ENCODE measurements around the gene NECAB3. TPM values are rescaled to one million over a fixed set of nuclear protein-coding genes. Genes with fewer than 3 reads are reported as not detected.
A peak's percentile ranks its signal among the peaks of the same experiment; 100 is the strongest.

The NECAB3 gene
- total RNA-seq, 1 experiment from 2014 or later: 105 TPM

- BruUV-seq (replicated peaks): no TSS peak
- peak overlapping the region; percentile 78 for H3K27ac Mint-ChIP-seq (ENCODE audit: unreplicated experiment)
- peak overlapping the region; percentile 80 for H3K4me3 ChIP-seq (ENCODE audit: low read depth, low read length)
- H3K27me3 ChIP-seq (replicated peaks; ENCODE audit: control insufficient read depth, insufficient read depth, low read length): no peaks in the 10 kb centered on the region
- peaks cover 46% of the 10 kb centered on the region for H3K4me1 ChIP-seq
- H3K4me3 Mint-ChIP-seq (ENCODE audit: unreplicated experiment): peak overlapping the region; percentile 68
- H3K9me3 Mint-ChIP-seq (ENCODE audit: unreplicated experiment): no peaks in the 10 kb centered on the region
- peaks cover 59% of the 10 kb centered on the region for H3K4me1 Mint-ChIP-seq (ENCODE audit: low read depth, unreplicated experiment)
- H3K9me3 ChIP-seq: no peaks in the 10 kb centered on the region
- TF ChIP-seq CTCF (IDR thresholded peaks at IDR 0.05; ENCODE audit: insufficient read depth in 1 of 2, low read depth in 1 of 2, low read length in 1 of 2, severe bottlenecking in 1 of 2, unreplicated experiment in 1 of 2): peak in 1 of 2 experiments; percentile 31
- peaks cover 40% of the 10 kb centered on the region for H3K36me3 Mint-ChIP-seq (ENCODE audit: insufficient read depth, unreplicated experiment)
- H3K36me3 ChIP-seq (ENCODE audit: control insufficient read depth, insufficient read depth, low read length): no peaks in the 10 kb centered on the region
- POLR2A ChIA-PET: interaction anchor here (0.8 to 1.8 kb wide), 4 partner anchors 11 to 308 kb away, joined by 3 to 9 read pairs (median 6); partner anchors contain the start of genes ACTL10, PXMP4 and RALY
- CTCF ChIA-PET: interaction anchor here (0.6 to 6.0 kb wide), 4 partner anchors 18 to 211 kb away, joined by 4 to 29 read pairs (median 5); partner anchors contain the start of gene ACTL10
- H3K27me3 Mint-ChIP-seq (ENCODE audit: insufficient read depth, unreplicated experiment): no peaks in the 10 kb centered on the region
- peak; percentile 82 to 84 for DNase-seq
- intact Hi-C loops (cut with micrococcal nuclease; ENCODE audit: unreplicated experiment): loop anchor here (1.0 to 5.0 kb wide), 6 partner anchors 11 to 307 kb away; partner anchors contain the start of genes ACTL10, CHMP4B, NECAB3 and PXMP4
Observed at GRCh38 chr20:33685328-33686099, 11.3 kb upstream of the NECAB3 start.

DNA sequence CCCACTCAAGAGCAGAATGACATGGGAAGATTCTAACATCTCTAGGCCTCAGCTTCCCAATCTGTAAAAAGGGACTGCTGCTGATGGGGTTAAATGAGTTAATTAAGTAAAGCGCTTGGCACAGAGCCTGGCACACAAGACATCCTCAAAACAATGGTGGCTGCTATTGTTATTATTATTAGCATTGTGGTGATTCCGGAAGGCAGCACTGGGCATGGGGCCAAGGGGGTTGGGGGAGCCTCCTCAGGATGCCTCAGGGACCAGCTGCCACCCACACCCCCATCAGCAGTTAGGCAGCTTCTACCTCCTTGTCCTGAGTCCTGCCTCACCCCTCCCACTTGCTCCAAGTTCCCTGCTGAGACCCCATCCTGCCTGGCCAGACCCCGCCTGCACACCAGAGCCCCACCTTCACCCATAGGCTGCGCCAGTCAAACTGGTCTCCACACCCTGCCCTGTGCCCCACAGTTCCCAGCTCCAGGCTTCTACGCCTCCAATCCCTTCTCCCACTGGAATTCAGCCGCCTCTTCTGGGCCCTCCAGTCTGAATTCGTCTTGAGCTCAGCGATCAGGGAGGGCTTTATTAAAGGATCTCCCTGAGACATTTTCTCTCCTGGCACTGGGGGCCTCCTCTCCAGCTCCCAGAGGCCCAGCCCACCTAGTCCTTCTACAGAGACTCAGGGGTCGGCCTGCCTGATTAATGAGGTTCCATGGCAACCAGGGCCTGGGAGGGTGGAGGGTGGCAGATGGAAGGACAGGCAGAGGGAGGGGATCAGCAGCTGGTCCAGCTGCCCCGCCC, 10.5 kb upstream of the NECAB3 start:
- H3K4me1 ChIP-seq: peaks cover 41% of the 10 kb centered on the region
- H3K36me3 ChIP-seq (ENCODE audit: control insufficient read depth, insufficient read depth, low read length): no peaks in the 10 kb centered on the region
- POLR2A ChIA-PET: interaction anchor here (0.8 to 1.8 kb wide), 4 partner anchors 10 to 309 kb away, joined by 3 to 9 read pairs (median 6); partner anchors contain the start of genes ACTL10, PXMP4 and RALY
- peak overlapping the region; percentile 78 for H3K27ac Mint-ChIP-seq (ENCODE audit: unreplicated experiment)
- no peaks in the 10 kb centered on the region for H3K9me3 Mint-ChIP-seq (ENCODE audit: unreplicated experiment)
- peak overlapping the region; percentile 80 for H3K4me3 ChIP-seq (ENCODE audit: low read depth, low read length)
- TSS peak; percentile 36 for BruUV-seq (replicated peaks)
- H3K36me3 Mint-ChIP-seq (ENCODE audit: insufficient read depth, unreplicated experiment): peaks cover 48% of the 10 kb centered on the region
- H3K27me3 ChIP-seq (replicated peaks; ENCODE audit: control insufficient read depth, insufficient read depth, low read length): no peaks in the 10 kb centered on the region
- TF ChIP-seq CTCF (IDR thresholded peaks at IDR 0.05; ENCODE audit: insufficient read depth in 1 of 2, low read depth in 1 of 2, low read length in 1 of 2, severe bottlenecking in 1 of 2, unreplicated experiment in 1 of 2): no peak
- H3K4me1 Mint-ChIP-seq (ENCODE audit: low read depth, unreplicated experiment): peaks cover 54% of the 10 kb centered on the region
- H3K4me3 Mint-ChIP-seq (ENCODE audit: unreplicated experiment): peak overlapping the region; percentile 68
- intact Hi-C loops (cut with micrococcal nuclease; ENCODE audit: unreplicated experiment): loop anchor here (5.0 kb wide), 2 partner anchors 128 to 308 kb away; partner anchors contain the start of genes CHMP4B and RALY
- H3K27me3 Mint-ChIP-seq (ENCODE audit: insufficient read depth, unreplicated experiment): no peaks in the 10 kb centered on the region
- CTCF ChIA-PET: interaction anchor here (0.6 to 6.0 kb wide), 5 partner anchors 17 to 210 kb away, joined by 4 to 29 read pairs (median 5); partner anchors contain the start of gene ACTL10
- no peaks in the 10 kb centered on the region for H3K9me3 ChIP-seq
- DNase-seq: no peak

Measured in Caco-2 (cell line).